Suprapubic skin (tissue), 3 donors: ENCODE results near the gene BCKDK.

Source experiments
- POLR2AphosphoS5 ChIP-seq, 3 donors: sonication (generic); formaldehyde crosslinking; IDR thresholded peaks; one replicate each; pipeline ENCODE4 v1.6.1; 2017; ENCODE audit warnings: antibody characterized with exemption in 3 of 3
- TF ChIP-seq, protein P1 (sequence below), 2 donors: fragments of 200-600 bp in 1 of 2; fragments of 450-650 bp in 1 of 2; sonication (generic) in 1 of 2; IDR thresholded peaks; one replicate each; pipeline ENCODE4 v1.5.1; 2016 to 2019; ENCODE audit warnings: antibody characterized with exemption in 2 of 2, mild to moderate bottlenecking in 1 of 2, moderate library complexity in 1 of 2

DNA sequence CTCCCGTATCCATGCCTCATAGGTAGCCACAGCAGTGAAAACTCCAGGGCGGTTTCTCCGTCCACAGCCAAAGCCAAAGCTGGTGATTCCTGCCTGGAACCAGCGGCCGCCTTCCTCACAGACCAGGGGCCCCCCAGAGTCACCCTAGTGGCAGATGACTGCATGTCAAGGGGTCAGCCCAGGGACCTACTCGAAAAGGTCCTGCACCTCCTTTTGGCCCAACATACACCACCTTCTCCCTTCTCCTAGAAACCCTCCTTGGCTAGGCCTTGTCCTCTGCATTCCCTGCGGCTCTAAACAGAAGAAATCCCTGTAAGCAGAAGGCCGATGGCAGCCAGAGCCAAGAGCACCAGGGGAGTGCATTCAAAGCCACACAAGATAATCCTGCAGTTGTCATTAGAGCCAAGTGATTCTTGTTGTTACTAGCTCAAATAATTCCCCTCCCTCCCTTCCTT lies 35.5 kb downstream of the BCKDK start:
- TF ChIP-seq, protein P1, sequence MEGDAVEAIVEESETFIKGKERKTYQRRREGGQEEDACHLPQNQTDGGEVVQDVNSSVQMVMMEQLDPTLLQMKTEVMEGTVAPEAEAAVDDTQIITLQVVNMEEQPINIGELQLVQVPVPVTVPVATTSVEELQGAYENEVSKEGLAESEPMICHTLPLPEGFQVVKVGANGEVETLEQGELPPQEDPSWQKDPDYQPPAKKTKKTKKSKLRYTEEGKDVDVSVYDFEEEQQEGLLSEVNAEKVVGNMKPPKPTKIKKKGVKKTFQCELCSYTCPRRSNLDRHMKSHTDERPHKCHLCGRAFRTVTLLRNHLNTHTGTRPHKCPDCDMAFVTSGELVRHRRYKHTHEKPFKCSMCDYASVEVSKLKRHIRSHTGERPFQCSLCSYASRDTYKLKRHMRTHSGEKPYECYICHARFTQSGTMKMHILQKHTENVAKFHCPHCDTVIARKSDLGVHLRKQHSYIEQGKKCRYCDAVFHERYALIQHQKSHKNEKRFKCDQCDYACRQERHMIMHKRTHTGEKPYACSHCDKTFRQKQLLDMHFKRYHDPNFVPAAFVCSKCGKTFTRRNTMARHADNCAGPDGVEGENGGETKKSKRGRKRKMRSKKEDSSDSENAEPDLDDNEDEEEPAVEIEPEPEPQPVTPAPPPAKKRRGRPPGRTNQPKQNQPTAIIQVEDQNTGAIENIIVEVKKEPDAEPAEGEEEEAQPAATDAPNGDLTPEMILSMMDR (IDR thresholded peaks at IDR 0.05): no peak
- no peak for TF ChIP-seq POLR2AphosphoS5 (IDR thresholded peaks at IDR 0.05)
